Measurements from ENCODE around the gene TLE2.

TLE2 gene

DNA sequence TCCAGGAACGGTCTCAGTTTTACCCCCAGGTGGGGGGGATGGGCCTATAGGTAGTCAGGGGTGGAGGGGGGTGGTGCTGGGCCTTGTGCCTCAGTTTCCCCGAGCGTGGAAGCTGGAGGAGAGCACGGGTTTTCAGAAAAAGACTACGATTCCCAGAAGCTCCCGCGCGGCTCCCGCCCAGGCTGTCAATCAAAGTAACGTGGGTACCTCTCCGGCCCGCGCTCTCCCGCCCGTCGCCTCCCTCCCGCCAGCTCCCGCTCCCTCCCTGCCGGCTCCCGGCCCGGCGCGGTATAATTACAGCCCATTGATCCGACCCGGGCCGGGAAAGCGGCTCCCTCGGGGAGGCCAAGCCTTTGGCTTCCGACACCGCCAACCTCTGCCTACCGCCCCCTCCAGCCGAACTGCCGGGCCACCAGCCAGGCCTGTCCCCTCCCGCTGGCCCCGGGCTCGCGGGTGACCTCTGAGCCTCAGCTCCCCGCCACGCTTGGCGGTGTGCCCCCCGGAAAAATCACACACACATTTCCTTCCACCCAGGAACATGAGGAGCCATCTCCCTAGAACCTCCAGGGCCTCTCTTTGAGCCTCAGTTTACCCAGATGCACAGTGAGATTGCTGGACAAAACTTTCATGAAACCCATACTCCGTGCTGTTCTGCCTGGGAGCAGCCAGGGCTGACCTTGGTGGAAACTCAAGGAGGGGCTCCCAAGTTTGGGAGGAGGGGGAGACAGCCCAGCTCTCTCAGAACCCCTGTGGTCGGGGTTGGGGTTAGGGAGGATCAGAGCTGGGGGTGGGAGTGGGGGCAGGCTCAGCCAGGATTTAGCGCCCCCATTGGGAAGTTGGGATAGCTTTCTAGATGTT, 7.3 kb upstream of the TLE2 start:
- DNase-seq (ENCODE audit: low read depth): peak; percentile 62

DNA sequence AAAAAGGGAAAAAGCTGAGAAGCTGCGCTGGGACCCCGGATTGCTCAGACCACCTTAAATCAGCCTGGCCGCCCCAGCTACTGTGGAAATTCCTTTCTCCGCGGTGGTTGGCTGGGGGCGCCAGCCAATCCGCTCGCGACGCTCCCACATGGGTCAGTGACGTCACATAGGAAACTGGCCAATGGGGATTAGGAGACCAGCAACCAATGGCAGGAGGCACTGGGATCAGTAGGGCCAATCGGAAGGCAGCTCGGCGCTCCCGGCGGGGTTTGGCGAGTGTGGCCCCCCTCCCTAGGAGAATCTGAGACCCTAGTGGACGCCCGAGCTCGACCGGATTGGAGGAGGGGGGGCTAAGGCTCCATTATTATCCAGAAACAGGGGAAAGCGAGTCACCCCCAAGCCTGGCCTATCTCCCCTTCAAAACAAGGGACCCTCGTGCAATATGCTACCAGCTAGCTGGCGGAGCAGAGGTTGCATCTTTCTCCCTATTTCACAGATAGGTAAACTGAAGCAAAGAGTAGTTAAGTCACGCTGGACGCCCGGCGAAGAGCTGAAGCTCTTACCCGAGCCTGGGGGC, 6.5 kb upstream of the TLE2 start:
- DNase-seq (ENCODE audit: low read depth): peak; percentile 86

DNA sequence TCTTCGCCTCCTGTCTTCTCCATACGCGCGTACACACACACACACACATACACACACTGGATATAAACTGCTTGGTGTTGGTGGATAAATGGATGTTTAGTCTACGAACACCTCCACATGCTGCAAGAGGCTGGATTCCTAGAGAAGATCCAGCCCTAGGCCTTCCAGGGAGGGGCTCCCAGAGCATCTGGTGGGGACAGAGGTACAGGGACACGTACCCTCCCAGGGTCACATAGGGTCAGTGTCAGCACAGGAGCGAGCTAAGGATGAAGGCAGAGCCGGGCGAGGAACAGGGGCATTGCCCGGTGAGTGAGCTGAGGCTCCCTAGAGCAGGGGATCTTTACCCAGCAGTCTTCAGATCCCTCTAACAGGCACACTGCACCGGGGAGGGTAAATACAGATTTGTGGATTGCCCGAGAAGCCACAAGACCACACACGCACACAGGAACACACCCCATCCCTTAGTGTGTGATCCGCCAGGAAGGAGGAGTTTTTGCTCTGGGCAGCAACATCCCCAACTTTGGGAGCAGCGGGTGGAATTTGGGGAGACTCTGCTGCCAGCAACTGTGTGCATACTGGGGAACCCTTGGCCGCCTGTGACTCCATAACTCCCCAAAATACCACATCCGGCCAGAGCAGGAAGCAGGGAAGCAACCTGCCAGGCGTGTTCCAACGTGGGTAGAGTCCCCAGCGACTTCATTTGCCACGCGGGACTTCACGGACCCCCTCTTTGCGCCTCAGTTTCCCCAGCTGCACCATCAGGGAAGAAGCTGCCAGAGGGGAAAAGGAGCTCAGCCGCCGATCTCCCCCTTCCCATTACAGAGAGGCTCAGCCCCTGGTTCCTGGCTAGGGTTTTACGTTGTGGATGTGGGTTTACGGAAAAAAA, 5.8 kb upstream of the TLE2 start:
- peak; percentile 26 for DNase-seq (ENCODE audit: low read depth)

DNA sequence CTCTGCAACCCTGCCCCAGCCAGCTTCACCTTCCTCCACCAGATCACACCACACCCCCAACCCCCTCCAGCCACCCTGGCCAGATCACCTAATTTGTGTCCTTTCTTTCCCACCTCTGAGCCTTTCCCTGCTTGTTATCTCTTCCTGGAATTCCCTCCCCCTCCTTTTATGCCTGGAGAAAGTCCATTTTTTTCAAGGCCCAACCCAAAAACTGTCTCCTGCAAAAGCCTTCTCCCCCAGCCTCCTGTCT, 5.3 kb upstream of the TLE2 start:
- no peak for DNase-seq (ENCODE audit: low read depth)

DNA sequence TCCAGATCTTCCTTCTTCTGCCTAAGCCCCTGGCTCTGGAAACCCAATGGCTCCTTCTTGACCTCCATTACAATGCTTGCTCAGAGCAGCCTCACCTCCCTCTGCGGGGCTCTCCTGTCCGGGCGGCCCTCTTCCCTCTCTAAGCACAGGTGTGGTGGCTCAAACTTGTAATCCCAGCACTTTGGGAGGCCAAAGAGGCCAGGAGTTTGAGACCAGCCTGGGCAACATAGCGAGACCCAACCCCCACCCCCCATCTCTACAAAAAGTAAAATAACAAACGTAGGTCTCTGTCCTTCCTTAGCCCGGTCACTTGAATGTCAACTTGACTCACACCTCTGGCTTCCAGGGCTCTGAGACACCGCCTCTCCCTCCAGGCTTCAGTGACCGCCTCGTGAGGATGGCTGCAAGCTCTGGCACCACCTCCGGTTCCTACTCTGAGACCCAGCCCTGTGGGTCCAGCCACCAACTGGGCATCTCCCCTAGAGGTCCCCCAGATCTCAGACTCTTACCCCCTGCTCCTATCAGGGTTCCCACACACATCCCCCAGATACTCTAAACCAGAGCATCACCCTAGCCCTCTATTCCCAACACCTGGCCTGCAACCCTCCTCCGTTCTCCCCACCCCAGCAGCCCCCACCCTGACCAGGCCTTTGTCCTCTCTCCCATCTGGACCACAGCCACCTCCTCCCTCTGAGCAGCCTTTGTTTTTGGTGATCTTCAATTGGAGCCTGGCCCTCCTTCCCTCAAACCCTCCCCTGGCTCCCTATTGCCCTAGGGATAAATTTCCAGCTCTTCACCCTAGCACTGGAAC, 4.7 kb upstream of the TLE2 start:
- no peak for DNase-seq (ENCODE audit: low read depth)

DNA sequence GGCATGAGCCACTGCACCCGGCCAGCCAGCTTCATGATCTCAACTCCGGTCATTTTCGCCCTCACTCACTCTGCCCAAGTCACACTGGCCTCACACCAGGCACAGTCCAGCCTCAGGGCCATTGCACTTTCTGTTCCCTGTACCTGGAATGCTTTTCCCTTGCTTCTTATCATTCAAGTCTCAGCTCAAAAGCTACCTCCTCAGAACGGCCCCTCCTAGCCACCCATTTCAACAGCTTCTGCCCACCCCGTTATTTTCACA, 2.5 kb upstream of the TLE2 start:
- DNase-seq (ENCODE audit: low read depth): no peak

DNA sequence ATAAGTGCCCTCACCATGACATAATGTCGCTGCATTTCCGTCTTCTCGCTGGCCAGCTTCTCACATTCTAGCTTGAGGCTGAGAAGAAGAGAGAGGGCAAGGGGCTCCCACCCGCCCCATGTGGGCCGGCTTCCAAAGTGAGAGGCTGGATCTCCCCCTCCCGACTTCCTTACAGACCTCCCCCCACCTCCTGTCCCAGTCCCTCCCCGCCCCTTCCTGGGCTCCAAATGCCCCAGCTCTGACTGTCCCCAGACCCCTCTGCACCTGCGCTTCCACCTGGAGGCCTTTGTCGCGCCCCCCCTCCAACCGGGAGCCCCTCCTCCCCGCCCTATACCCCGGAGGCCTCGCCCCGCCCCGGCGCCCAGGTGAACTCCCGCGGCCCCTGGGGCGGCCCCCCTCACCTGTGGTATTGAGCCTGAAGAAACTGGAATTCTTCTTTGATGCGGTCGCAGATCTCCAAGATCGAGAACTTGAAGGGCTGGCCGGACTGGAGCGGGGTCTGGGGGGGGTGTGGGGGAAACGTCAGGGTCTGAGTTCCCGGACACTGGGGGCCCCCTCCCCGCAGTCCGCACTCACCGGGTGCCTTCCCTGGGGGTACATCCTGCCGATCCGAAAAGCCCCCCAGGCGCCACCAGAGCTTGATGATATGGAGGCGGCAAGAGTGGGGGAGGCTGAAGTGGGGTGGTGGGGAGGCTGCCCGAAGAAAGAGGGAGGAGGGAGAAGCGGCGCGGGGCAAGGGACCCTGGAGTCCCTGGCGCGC, 595 bp downstream of the TLE2 start:
- DNase-seq (ENCODE audit: low read depth): no peak

DNA sequence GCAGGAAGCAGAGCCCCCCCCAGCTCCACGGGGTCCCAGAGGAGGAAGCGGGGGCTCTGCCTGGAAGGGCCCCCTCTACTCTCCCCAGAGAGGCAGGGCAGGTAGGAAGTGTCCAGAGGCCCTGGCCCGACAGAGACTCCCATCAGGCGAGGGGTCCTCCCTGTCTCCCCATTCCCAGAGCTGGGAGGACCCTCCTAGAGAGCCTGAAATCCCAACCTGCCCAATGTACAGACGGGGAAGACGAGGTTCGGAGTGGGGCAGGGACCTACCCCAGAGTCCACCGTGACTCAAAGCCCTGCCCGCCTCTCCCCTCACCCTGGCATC, 1.1 kb downstream of the TLE2 start:
- no peak for DNase-seq (ENCODE audit: low read depth)

DNA sequence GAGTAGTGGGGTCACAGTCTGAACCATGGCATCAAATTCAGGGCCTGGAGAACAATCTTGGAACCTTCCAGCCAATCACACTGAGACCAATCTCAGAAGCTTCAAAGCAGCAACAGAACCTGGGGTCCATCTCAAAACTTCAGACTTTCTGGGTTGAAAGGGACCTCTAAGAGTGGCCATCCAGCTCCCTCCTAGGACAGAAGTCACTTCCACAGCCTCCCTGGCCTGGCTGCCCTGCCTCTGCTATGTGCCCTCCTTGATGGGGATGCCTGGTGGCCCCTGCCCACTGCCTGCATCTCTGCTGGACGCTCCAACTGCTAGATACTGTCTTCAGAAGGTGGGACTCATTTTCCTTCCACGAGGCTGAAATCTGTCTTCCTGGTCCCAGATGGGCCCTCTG, 1.8 kb downstream of the TLE2 start:
- DNase-seq (ENCODE audit: low read depth): no peak

DNA sequence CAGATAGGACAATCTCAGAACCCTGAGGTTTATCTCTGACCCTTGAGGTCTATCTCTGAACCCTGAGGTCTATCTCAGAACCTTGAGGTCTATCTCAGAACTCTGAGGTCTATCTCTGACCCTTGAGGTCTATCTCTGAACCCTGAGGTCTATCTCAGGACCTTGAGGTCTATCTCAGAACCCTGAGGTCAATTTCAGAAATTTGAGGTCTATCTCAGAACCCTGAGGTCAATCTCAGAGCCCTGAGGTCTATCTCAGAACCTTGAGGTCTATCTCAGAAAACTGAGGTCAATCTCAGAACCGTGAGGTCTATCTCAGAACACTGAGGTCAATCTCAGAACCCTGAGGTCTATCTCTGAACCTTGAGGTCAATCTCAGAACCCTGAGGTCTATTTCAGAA, 2.3 kb downstream of the TLE2 start:
- DNase-seq (ENCODE audit: low read depth): no peak

DNA sequence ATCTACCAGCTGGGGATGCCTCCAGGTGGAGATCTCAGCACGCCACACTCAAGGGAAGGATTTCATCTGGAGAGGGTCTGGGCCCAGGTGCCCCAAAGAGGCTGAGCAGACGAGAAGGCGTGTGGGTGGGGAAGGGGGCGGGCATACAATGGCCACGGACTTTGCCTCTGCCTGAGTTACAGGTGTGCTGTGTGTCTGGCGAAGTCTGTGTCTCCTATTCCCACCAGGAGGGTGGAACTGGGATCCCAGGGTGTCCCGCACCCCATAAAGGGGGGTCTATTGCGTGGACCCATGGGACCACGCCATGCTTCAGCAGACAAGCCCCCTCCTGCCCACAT, 3.6 kb downstream of the TLE2 start:
- no peak for DNase-seq (ENCODE audit: low read depth)

DNA sequence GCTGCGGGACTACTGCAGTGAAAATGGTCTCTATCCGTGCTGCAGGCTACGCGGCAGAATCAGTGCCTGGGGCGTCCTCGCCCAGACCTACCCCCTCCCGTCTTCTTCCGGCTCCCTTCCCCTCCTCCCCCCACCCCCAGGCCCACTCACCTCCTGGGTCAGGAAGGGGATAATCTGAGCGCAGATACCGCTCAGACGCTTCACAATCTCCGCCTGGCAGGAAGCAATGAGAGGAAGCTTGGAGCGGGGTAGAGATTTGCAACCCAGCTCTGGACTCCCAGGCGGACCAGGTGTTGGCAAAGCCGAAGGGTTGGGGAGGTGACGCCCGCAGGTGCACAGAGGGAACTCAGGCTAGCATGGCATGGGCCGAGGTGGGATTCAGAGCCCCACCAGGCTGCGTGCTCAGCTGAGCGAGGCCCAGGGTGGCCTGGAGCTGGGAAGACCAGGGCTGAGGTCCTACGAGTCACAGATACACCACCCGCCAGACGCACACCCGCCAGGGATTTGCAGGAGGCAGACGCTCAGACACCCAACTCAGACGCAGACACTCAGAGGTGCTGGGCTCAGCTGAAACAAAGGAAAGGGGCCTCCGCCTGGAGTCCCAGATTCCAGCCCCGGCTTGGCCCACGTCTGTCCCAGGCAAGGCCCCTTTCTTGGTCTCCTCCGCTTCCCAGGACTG, 4.1 kb downstream of the TLE2 start:
- no peak for DNase-seq (ENCODE audit: low read depth)

DNA sequence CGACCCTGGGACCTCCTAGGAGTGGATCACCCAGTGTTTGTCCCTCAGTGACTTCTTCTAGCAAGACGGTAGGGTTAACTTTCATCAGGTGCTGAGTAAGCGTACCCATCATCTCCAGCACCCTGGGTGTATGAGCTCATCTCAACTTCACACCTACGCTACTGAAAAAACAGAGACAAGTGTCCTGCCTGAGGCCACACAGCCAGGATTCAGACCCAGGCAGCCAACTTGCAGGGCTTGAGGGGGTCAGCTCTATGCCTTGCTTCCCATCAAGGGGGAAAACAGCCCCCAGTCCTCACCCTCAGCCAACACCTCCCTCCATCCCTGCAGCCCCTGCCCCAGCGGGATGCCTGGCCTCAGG, 4.6 kb downstream of the TLE2 start:
- DNase-seq (ENCODE audit: low read depth): no peak

DNA sequence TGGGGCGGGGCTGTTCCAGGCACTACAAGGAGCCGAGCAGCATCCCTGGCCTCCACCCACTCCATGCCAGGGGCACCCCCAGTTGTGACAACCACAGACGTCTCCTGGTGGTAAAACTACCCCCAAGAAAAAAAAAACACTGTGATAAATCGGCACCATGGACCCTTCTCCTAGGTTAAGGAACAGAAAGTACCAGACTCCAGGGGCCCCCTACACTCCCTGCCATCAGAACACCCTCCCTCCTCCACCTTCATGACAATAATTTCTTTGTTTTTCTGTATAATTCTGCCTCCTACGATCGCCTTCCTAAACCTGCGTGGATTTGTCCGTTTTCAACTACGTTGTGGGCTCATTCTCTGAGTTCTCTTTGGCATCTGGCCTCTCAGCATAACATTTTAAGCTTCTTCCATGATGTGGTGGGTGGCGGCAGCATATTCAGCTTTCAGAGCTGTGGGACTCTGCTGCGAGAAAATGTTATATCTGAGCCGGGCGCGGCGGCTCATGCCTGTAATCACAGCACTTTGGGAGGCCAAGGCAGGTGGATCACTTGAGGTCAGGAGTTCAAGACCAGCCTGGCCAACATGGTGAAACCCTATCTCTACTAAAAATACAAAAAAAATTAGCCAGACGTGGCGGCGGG, 8.6 kb downstream of the TLE2 start:
- DNase-seq (ENCODE audit: low read depth): no peak

DNA sequence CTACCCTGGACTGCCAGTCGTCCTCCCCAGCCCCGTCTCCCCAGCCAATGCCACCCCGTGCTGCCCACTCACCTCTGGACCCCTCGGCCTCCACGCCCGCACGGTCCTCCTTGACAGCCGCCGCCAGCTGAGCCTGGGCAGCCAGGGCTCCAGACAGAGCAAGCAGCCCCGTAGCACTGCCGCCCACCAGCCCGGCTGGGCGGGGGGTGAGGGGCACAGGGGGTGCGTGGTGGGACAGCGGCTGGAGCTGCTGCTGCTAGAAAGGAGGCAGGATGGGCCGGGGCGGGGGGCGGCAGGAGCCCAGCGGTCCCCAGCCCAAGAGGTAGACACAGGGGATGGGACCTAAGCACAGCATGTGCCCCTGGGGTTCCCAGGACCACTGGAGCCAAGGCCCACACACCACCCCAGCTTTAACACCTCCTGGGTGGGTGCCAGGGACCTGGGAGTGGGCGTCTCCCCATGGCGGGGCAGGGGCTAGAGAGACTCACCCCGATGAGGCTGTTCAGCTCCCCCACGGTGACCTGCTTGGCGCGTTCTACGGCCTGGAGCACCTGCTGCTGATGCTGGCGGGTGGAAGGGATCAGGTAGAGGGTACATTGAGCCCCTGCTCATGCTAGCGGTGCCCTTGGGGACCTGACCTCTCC, 9.7 kb downstream of the TLE2 start:
- no peak for DNase-seq (ENCODE audit: low read depth)

DNA sequence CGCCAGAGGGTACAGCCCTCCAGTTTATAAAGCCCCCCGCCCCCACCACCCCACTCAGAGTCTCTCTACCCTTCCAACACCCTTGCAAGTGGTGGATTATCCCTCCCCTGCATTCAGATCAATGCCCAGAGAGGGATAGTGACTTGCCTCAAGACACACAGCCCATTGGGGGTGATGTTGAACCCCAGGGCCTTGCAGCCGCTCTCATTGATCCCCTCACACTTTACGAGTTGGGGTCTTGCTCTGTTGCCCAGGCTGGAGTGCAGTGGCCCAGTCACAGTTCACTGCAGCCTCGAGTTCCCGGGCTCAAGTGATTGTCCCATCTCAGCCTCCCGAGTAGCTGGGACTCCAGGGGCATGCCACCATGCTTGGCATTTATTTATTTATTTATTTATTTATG, 11.2 kb downstream of the TLE2 start:
- no peak for DNase-seq (ENCODE audit: low read depth)

DNA sequence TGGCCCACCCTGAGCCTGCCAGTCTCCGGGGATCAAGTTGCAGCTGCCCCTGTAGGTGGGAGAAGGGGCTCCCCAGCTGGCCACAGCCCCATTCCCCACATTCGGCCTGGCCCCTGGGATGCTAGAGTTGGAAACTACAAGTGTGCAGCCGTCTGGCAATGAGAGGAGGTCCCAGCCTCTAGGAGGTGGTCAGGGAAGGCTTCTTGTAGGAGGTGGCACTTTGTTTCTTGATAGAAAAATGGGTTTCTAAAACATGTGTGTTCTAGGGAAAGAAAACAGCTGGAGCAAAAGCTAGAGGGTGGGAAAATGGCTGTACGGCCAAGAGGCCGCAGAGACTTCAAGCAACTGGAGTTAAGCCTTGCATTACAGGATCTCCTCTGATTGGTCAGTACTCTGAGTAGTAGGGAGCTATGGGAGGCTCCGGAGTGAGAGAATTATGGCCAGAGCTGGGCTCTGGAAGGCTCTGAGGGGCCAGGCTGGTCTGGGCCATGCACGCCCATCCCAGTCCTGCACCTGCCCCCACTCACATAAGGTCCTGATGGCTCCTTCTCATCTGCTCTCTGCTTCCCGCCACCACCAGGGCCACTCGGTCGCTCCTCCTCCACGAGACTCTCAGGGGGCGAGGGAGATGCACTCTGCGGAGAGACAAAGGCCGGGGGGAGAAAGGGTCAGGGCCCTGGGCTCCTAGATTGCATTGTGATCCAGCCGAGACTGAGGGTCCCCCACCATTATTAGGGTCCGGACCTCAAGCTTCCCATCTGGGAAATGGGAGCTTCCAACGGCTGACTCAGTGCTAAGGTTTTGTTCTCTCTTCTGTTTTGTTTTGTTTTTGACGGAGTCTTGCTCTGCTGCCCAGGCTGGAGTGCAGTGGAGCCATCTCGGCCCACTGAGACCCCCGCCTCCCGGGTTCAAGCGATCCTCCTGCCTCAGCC, 13.7 kb downstream of the TLE2 start:
- DNase-seq (ENCODE audit: low read depth): no peak

DNA sequence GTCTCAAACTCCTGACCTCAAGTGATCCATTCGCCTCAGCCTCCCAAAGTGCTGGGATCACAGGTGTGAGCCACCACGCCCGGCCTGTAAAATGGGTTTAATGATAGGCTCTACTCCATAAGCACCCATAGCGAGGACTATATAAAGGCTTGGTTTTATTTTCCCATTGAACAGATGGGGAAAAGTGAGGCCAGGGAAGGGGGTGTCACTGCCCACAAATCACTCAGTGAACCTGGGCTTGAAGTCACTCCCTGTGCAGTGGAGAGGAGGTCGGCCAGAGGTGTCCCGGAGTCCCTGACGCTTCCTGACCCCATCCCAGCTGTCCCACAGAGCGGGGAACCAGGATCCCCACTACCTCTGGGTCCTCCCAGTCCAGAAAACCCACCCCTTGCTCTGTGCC, 14.9 kb downstream of the TLE2 start:
- DNase-seq (ENCODE audit: low read depth): no peak

DNA sequence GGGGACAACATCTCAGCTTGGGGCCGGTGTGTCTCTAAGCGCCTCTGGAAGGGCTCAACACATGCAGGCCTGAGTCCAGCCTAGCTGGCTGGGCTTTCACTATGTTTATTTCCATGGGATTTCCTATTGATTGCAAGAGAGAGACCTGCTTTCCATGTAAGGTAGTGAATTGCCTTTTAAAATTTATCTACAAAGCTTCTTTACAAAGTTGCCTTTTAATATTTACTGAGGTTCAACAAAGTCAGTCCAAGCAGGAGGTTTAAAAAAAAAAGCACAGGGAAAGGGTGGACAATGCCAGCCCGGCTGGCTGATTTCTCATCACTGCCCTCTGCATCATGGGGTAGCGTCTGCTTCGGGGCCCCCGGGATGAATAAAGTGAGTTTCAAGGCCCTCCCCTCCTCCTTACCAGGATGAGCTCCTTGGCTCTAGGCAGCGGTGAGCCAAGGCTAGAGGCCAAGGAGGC, 15.8 kb downstream of the TLE2 start:
- no peak for DNase-seq (ENCODE audit: low read depth)

All from activated T-helper 1 cell treated with Interleukin-2 at 50 U/mL for 16 hours (primary cell).